HepG2 (cell line): Measurements from ENCODE around the gene KIZ. TPM values are rescaled to one million over a fixed set of nuclear protein-coding genes. Genes with fewer than 3 reads are reported as not detected.
A peak's percentile ranks its signal among the peaks of the same experiment; 100 is the strongest.

Experiments
- ARNTL ChIP-seq: sonication (generic); formaldehyde crosslinking; IDR thresholded peaks from 2 replicates; pipeline ENCODE4 v1.4.0; 2020; ENCODE audit warnings: mild to moderate bottlenecking, missing genetic modification reagents
- CEBPG ChIP-seq: IDR thresholded peaks from 2 replicates; pipeline ENCODE4 v1.6.1; 2016
- FOXO1 ChIP-seq: sonication (generic); formaldehyde crosslinking; IDR thresholded peaks from 2 replicates; pipeline ENCODE4 v1.4.0; 2020; ENCODE audit warnings: missing genetic modification reagents
- NFYC ChIP-seq: IDR thresholded peaks from 2 replicates; pipeline ENCODE4 v1.6.1; 2016; ENCODE audit warnings: missing genetic modification reagents, missing compliant biosample characterization
- NONO ChIP-seq, 2 experiments: fragments of 450-650 bp in 1 of 2; sonication (generic) in 1 of 2; formaldehyde crosslinking in 1 of 2; IDR thresholded peaks in 1 of 2; conservative IDR thresholded peaks in 1 of 2; 2 replicates each; pipeline versions ENCODE4 v1.6.1 to v1.8.0; 2017 to 2022; ENCODE audit warnings: mild to moderate bottlenecking in 1 of 2, missing genetic modification reagents in 1 of 2, moderate library complexity in 1 of 2
- SRSF1 ChIP-seq: fragments of 200-400 bp; formaldehyde crosslinking; optimal IDR thresholded peaks from 2 replicates; pipeline ENCODE3; 2017; ENCODE audit warnings: mild to moderate bottlenecking, low read depth, low read length, moderate library complexity
- TBP ChIP-seq: sonication (generic); formaldehyde crosslinking; IDR thresholded peaks from 2 replicates; pipeline ENCODE4 v1.5.0; 2020; ENCODE audit warnings: missing genetic modification reagents
- USF2 ChIP-seq, 2 experiments: sonication (generic) in 1 of 2; formaldehyde crosslinking in 1 of 2; IDR thresholded peaks; 2 replicates each; pipeline versions ENCODE4 v1.5.1 to v1.6.1; 2011 to 2020; ENCODE audit warnings: borderline replicate concordance in 1 of 2, low read depth in 1 of 2, low read length in 1 of 2, mild to moderate bottlenecking in 1 of 2, missing genetic modification reagents in 1 of 2, moderate library complexity in 1 of 2
- ZHX1 ChIP-seq: sonication (generic); formaldehyde crosslinking; IDR thresholded peaks from 2 replicates; pipeline ENCODE4 v1.8.1; 2022; ENCODE audit warnings: low read depth, mild to moderate bottlenecking, missing genetic modification reagents
- ZNF225 ChIP-seq: sonication (generic); formaldehyde crosslinking; IDR thresholded peaks from 2 replicates; pipeline ENCODE4 v1.4.0; 2020; ENCODE audit warnings: mild to moderate bottlenecking, missing genetic modification reagents
- ZNF598 ChIP-seq: sonication (generic); formaldehyde crosslinking; IDR thresholded peaks from 2 replicates; pipeline ENCODE4 v1.5.1; 2020; ENCODE audit warnings: mild to moderate bottlenecking, missing genetic modification reagents, borderline replicate concordance
- ZNF629 ChIP-seq: sonication (generic); formaldehyde crosslinking; conservative IDR thresholded peaks from 2 replicates; pipeline ENCODE4 v1.5.0; 2020; ENCODE audit warnings: missing genetic modification reagents
- ZNF747 ChIP-seq: sonication (generic); formaldehyde crosslinking; IDR thresholded peaks from 2 replicates; pipeline ENCODE4 v1.8.1; 2023; ENCODE audit warnings: missing genetic modification reagents, mild to moderate bottlenecking, borderline replicate concordance
- ZNF780A ChIP-seq: sonication (generic); formaldehyde crosslinking; IDR thresholded peaks from 2 replicates; pipeline ENCODE4 v1.8.0; 2022; ENCODE audit warnings: mild to moderate bottlenecking, missing genetic modification reagents, moderate library complexity
- polyA plus RNA-seq, 8 experiments: library from polyadenylated mRNA; depleted of rRNA in 3 of 8; stranded (reverse) in 7 of 8; unstranded in 1 of 8; fragments of >200 nt; fragmentation: Illumina TruSeq in 4 of 8; extraction: Trizol in 4 of 8; gene quantifications; 2 replicates each; pipeline versions ENCODE4 v1.2.1 to v1.2.3, GENCODE V29; 2011 to 2016; ENCODE audit warnings: low read depth in 4 of 8, missing spikeins in 1 of 8, mixed read lengths in 1 of 8; ENCODE audit not compliant: insufficient read depth in 1 of 8
- total RNA-seq, 5 experiments: library from RNA; depleted of rRNA; stranded (reverse); fragments of >200 nt; fragmentation: Illumina TruSeq; extraction: Trizol; gene quantifications; 2 replicates each; pipeline ENCODE4 v1.2.3, GENCODE V29; 2016; ENCODE audit warnings: low read depth in 1 of 5
- TF ChIP-seq, protein P1 (sequence below), 2 experiments: IDR thresholded peaks; 2 replicates each; pipeline ENCODE4 v1.6.1; 2011 to 2012; ENCODE audit warnings: low read length in 2 of 2, borderline replicate concordance in 1 of 2, low read depth in 1 of 2, mild to moderate bottlenecking in 1 of 2, moderate library complexity in 1 of 2
- TF ChIP-seq, protein P2 (sequence below): sonication (generic); formaldehyde crosslinking; IDR thresholded peaks from 2 replicates; pipeline ENCODE4; 2020; ENCODE audit warnings: missing genetic modification reagents, mild to moderate bottlenecking, borderline replicate concordance

Gene KIZ
- total and polyA plus RNA-seq, 2 of the 13 experiments (the other 11 are each of a cell fraction or from before 2014, with no cell fraction given): 46.3 to 114 TPM

DNA sequence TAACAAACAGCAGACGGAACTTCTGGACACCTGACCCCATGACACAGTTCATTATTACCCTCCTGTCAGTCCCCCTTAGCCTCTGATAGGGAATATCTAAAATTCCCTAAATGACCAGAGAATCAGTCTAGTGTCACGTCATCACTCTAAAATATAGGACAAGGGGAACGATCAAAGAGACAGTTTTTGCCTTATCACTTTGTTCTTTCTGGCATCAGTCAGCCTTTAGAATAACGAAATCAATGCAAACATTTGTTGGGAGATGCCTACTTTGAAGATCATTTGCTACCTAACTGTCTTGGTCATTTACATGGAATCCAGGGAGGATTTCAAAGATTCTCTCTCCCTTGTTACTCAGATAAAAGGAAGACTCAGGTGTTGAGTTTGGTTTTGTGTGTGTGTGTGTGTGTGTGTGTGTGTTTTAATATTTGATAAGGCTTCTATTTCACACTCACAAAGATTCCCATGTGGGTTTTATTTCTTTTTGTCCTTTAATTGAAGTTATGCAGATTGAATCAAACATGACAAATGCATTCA lies 48.0 kb upstream of the KIZ start (continued):
- TF ChIP-seq, protein P1, sequence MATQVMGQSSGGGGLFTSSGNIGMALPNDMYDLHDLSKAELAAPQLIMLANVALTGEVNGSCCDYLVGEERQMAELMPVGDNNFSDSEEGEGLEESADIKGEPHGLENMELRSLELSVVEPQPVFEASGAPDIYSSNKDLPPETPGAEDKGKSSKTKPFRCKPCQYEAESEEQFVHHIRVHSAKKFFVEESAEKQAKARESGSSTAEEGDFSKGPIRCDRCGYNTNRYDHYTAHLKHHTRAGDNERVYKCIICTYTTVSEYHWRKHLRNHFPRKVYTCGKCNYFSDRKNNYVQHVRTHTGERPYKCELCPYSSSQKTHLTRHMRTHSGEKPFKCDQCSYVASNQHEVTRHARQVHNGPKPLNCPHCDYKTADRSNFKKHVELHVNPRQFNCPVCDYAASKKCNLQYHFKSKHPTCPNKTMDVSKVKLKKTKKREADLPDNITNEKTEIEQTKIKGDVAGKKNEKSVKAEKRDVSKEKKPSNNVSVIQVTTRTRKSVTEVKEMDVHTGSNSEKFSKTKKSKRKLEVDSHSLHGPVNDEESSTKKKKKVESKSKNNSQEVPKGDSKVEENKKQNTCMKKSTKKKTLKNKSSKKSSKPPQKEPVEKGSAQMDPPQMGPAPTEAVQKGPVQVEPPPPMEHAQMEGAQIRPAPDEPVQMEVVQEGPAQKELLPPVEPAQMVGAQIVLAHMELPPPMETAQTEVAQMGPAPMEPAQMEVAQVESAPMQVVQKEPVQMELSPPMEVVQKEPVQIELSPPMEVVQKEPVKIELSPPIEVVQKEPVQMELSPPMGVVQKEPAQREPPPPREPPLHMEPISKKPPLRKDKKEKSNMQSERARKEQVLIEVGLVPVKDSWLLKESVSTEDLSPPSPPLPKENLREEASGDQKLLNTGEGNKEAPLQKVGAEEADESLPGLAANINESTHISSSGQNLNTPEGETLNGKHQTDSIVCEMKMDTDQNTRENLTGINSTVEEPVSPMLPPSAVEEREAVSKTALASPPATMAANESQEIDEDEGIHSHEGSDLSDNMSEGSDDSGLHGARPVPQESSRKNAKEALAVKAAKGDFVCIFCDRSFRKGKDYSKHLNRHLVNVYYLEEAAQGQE (IDR thresholded peaks at IDR 0.05; ENCODE audit: borderline replicate concordance in 1 of 2, low read depth in 1 of 2, low read length in 2 of 2): no peak
- TF ChIP-seq ZNF225 (CRISPR knock-in tag) (no peak), NFYC (CRISPR knock-in tag) (0 out of 2 replicates have a peak, but pooled peaks have one; percentile 10), NONO (IDR thresholded peaks at IDR 0.05) (no peak), NONO (CRISPR knock-in tag; conservative IDR thresholded peaks at IDR 0.05) (no peak), ZNF598 (no peak), ZNF629 (CRISPR knock-in tag) (no peak), ARNTL (CRISPR knock-in tag) (no peak), FOXO1 (CRISPR knock-in tag) (peak; percentile 41; the same call in 1 of the 2 replicates), ZHX1 (CRISPR knock-in tag) (no peak), SRSF1 (no peak), ZNF780A (CRISPR knock-in tag) (no peak), USF2 (IDR thresholded peaks at IDR 0.05; ENCODE audit: low read depth, low read length) (no peak), USF2 (CRISPR knock-in tag; IDR thresholded peaks at IDR 0.05; ENCODE audit: borderline replicate concordance) (no peak), CEBPG (CRISPR knock-in tag) (peak; percentile 69), ZNF747 (CRISPR knock-in tag) (no peak), TBP (CRISPR knock-in tag) (no peak)
- TF ChIP-seq, protein P2, sequence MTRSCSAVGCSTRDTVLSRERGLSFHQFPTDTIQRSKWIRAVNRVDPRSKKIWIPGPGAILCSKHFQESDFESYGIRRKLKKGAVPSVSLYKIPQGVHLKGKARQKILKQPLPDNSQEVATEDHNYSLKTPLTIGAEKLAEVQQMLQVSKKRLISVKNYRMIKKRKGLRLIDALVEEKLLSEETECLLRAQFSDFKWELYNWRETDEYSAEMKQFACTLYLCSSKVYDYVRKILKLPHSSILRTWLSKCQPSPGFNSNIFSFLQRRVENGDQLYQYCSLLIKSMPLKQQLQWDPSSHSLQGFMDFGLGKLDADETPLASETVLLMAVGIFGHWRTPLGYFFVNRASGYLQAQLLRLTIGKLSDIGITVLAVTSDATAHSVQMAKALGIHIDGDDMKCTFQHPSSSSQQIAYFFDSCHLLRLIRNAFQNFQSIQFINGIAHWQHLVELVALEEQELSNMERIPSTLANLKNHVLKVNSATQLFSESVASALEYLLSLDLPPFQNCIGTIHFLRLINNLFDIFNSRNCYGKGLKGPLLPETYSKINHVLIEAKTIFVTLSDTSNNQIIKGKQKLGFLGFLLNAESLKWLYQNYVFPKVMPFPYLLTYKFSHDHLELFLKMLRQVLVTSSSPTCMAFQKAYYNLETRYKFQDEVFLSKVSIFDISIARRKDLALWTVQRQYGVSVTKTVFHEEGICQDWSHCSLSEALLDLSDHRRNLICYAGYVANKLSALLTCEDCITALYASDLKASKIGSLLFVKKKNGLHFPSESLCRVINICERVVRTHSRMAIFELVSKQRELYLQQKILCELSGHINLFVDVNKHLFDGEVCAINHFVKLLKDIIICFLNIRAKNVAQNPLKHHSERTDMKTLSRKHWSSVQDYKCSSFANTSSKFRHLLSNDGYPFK (CRISPR knock-in tag): no peak
